Activated CD8-positive, alpha-beta memory T cell treated with anti-CD3 and anti-CD28 coated beads, Interleukin-2, amount 50 U/mL, for 24 hours (primary cell): ENCODE data around the gene SERINC1.

ENCODE experiments used
- DNase-seq: peaks from one replicate; pipeline ENCODE4 v3.0.0-alpha.2; 2020; ENCODE audit errors: extremely low read depth

SERINC1 gene

GRCh38 chr6:122393351-122393896, 78.2 kb downstream of the SERINC1 start:
- DNase-seq = no peak
